IMR-90 (cell line): Measurements from ENCODE around the gene ROGDI. TPM values are rescaled to one million over a fixed set of nuclear protein-coding genes. Genes with fewer than 3 reads are reported as not detected.

Source experiments
- ATAC-seq: fragments of 200-7000 bp; cut with Tn5 transposase; 2 replicates; pipeline ENCODE4 v1.9.1; 2020; ENCODE audit warnings: low read depth, mild to moderate bottlenecking, moderate library complexity
- BruUV-seq: library from RNA; stranded (reverse); fragments of 400-500 nt; replicated peaks from 2 replicates; lab custom pipeline; 2021; lab: Mats Ljungman, UMichigan
- CTCF ChIA-PET: fragments of 300-600 bp; formaldehyde crosslinking; extraction: SDS; loops from one replicate; lab custom pipeline; 2021; ENCODE audit warnings: antibody characterized with exemption; lab: Yijun Ruan, JAX
- POLR2A ChIA-PET: fragments of 300-600 bp; sonication (Branson Sonifier 250); formaldehyde crosslinking; loops from one replicate; lab custom pipeline; 2022; ENCODE audit warnings: antibody characterized with exemption; ENCODE audit not compliant: unreplicated experiment; lab: Charles Lee
- DNase-seq: peaks from one replicate; pipeline ENCODE4 v3.0.0; 2013
- H2AFZ ChIP-seq: replicated peaks from 2 replicates; pipeline ENCODE3; 2013; ENCODE audit warnings: low read length, mild to moderate bottlenecking; ENCODE audit not compliant: poor library complexity
- H2AK5ac ChIP-seq: 2 replicates; pipeline ENCODE4 v1.6.1; 2013; ENCODE audit warnings: low read depth, low read length, inconsistent platforms
- H2AK9ac ChIP-seq: replicated peaks from 2 replicates; pipeline ENCODE3; 2013; ENCODE audit warnings: mild to moderate bottlenecking, low read depth, low read length, moderate library complexity; ENCODE audit not compliant: poor library complexity
- H2BK120ac ChIP-seq: 2 replicates; pipeline ENCODE4 v1.6.1; 2013; ENCODE audit warnings: low read depth, low read length, inconsistent platforms
- H2BK15ac ChIP-seq: 3 replicates; pipeline ENCODE4 v1.6.1; 2013; ENCODE audit warnings: low read depth, low read length, inconsistent platforms
- H2BK20ac ChIP-seq: 2 replicates; pipeline ENCODE4 v1.6.1; 2013; ENCODE audit warnings: low read depth, mild to moderate bottlenecking, inconsistent platforms, low read length, moderate library complexity
- H2BK5ac ChIP-seq: 2 replicates; pipeline ENCODE4 v1.6.1; 2013; ENCODE audit warnings: mild to moderate bottlenecking, low read depth, low read length, inconsistent platforms; ENCODE audit not compliant: poor library complexity, severe bottlenecking
- H3K14ac ChIP-seq: replicated peaks from 2 replicates; pipeline ENCODE4 v1.6.1; 2013; ENCODE audit warnings: low read depth, low read length, inconsistent platforms
- H3K18ac ChIP-seq: 2 replicates; pipeline ENCODE4 v1.6.1; 2013; ENCODE audit warnings: low read depth, low read length, control low read depth
- H3K23ac ChIP-seq: 2 replicates; pipeline ENCODE4 v1.6.1; 2013; ENCODE audit warnings: low read depth, low read length, inconsistent platforms
- H3K27ac ChIP-seq: 2 replicates; pipeline ENCODE4 v1.5.1; 2013; ENCODE audit warnings: mild to moderate bottlenecking, control low read depth, low read length; ENCODE audit not compliant: insufficient read depth
- H3K27me3 ChIP-seq: 2 replicates; pipeline ENCODE4 v1.6.1; 2013; ENCODE audit warnings: low read length; ENCODE audit not compliant: control insufficient read depth, insufficient read depth
- H3K36me3 ChIP-seq: 2 replicates; pipeline ENCODE4 v1.6.1; 2013; ENCODE audit warnings: low read length, mixed read lengths; ENCODE audit not compliant: control insufficient read depth, insufficient read depth
- H3K4ac ChIP-seq: 2 replicates; pipeline ENCODE4 v1.6.1; 2013; ENCODE audit warnings: low read depth, low read length, inconsistent platforms
- H3K4me1 ChIP-seq: 2 replicates; pipeline ENCODE4 v1.6.1; 2013; ENCODE audit warnings: low read length, mixed read lengths; ENCODE audit not compliant: control insufficient read depth, insufficient read depth
- H3K4me2 ChIP-seq: 2 replicates; pipeline ENCODE4 v1.6.1; 2013; ENCODE audit warnings: low read depth, mild to moderate bottlenecking, control low read depth, low read length, moderate library complexity
- H3K4me3 ChIP-seq: 2 replicates; pipeline ENCODE4 v1.5.1; 2013; ENCODE audit warnings: low read depth, mild to moderate bottlenecking, control low read depth, low read length, moderate library complexity; ENCODE audit not compliant: insufficient read depth
- H3K56ac ChIP-seq: 2 replicates; pipeline ENCODE4 v1.6.1; 2013; ENCODE audit warnings: low read length, inconsistent platforms; ENCODE audit not compliant: insufficient read depth; ENCODE audit errors: extremely low read depth
- H3K79me1 ChIP-seq, 2 experiments: 2 replicates each; pipeline ENCODE4 v1.6.1; 2013; ENCODE audit warnings: low read length in 2 of 2, inconsistent platforms in 1 of 2, low read depth in 1 of 2
- H3K9ac ChIP-seq: 2 replicates; pipeline ENCODE4 v1.6.1; 2013; ENCODE audit warnings: low read depth, low read length, control low read depth
- H3K9me1 ChIP-seq: 2 replicates; pipeline ENCODE4 v1.6.1; 2013; ENCODE audit warnings: low read length, inconsistent platforms; ENCODE audit not compliant: insufficient read depth
- H3K9me3 ChIP-seq: 2 replicates; pipeline ENCODE4 v1.6.1; 2013; ENCODE audit warnings: low read length; ENCODE audit not compliant: control insufficient read depth, insufficient read depth
- H4K20me1 ChIP-seq: 2 replicates; pipeline ENCODE4 v1.6.1; 2013; ENCODE audit warnings: low read length, inconsistent platforms; ENCODE audit not compliant: insufficient read depth
- H4K5ac ChIP-seq: 2 replicates; pipeline ENCODE4 v1.6.1; 2013; ENCODE audit warnings: mild to moderate bottlenecking, low read depth, low read length, control low read depth
- H4K8ac ChIP-seq, 2 experiments: 2 replicates each; pipeline ENCODE4 v1.6.1; 2013; ENCODE audit warnings: low read depth in 2 of 2, low read length in 2 of 2, control low read depth in 1 of 2, inconsistent platforms in 1 of 2
- H4K91ac ChIP-seq: 2 replicates; pipeline ENCODE4 v1.6.1; 2013; ENCODE audit warnings: low read depth, low read length, inconsistent platforms; ENCODE audit not compliant: insufficient read depth
- CEBPB ChIP-seq: IDR thresholded peaks from 2 replicates; pipeline ENCODE4 v1.6.1; 2012; ENCODE audit warnings: low read depth, low read length, improper control_type of control experiment
- CHD1 ChIP-seq: IDR thresholded peaks from 2 replicates; pipeline ENCODE4 v1.6.1; 2012; ENCODE audit warnings: low read depth, low read length, improper control_type of control experiment
- ELK1 ChIP-seq: fragments of 150-350 bp; IDR thresholded peaks from 2 replicates; pipeline ENCODE4 v1.6.1; 2016; ENCODE audit warnings: low read depth, mild to moderate bottlenecking, low read length, moderate library complexity, borderline replicate concordance
- MAFK ChIP-seq: IDR thresholded peaks from 2 replicates; pipeline ENCODE4 v1.6.1; 2012; ENCODE audit warnings: low read depth, low read length, improper control_type of control experiment
- WGBS, 2 experiments: methylation state at CpG; one replicate each; pipeline versions ENCODE4 v1.1.5 to v1.1.7; 2013; ENCODE audit warnings: missing lambda C conversion rate in 2 of 2; ENCODE audit not compliant: insufficient read length in 1 of 2; ENCODE audit errors: extremely low coverage in 2 of 2; 5-methylcytosine and 5-hydroxymethylcytosine counted together
- dilution Hi-C: fragments of 300-500 bp; cut with HindIII; formaldehyde crosslinking; loops from one replicate; pipeline ENCODE4 v1.14.3; 2018; ENCODE audit warnings: low sequenced_read_pairs; ENCODE audit not compliant: unreplicated experiment
- in situ Hi-C: fragments of 300-500 bp; cut with MboI; formaldehyde crosslinking; loops from 3 replicates; pipeline ENCODE4 v1.14.3; 2019; ENCODE audit warnings: low sequenced_read_pairs, inconsistent platforms, mixed read lengths
- intact Hi-C: fragments of 100-400 bp; cut with micrococcal nuclease; formaldehyde crosslinking; loops from 2 replicates; pipeline ENCODE4 v1.10.0; 2022
- polyA plus RNA-seq, 3 experiments: library from polyadenylated mRNA; depleted of rRNA; stranded (reverse); fragments of >200 nt; gene quantifications; 2 replicates each; pipeline ENCODE4 v1.2.3, GENCODE V29; 2012; ENCODE audit warnings: low replicate concordance in 1 of 3
- total RNA-seq: library from RNA; depleted of rRNA; stranded (reverse); fragments of >200 nt; gene quantifications from 2 replicates; pipeline ENCODE4 v1.2.3, GENCODE V29; 2012

Gene ROGDI
- total and polyA plus RNA-seq, 2 of the 4 experiments (the other 2 are of a cell fraction): 13.6 to 27.1 TPM

DNA sequence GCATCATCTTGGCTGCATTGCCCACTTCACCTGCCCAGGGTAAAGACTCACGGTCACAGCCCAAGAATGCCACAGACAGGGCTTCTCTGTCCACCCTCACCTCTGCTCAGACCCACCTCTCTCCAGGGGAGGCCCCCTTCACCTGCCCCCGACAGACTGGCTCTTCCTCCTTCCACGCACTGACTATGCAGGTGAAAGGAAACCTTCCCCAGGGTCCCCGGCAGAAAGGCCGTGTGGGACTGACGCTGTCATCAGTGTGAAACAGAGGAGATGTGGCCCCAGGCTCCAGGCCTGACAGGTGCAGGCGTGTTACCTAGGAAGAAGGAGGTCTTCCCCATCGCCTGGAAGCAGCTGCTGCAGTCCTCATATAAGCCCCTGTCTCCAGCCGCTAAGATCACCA, 9.3 kb upstream of the ROGDI start:
- ATAC-seq: no peak
- in situ Hi-C loops: no loop called here

More for the DNA sequence above, 9.3 kb upstream of the ROGDI start:
- Histone ChIP-seq H3K18ac (no peak overlapping the region), H2BK5ac (no peak overlapping the region), H3K23ac (no peak overlapping the region), H4K5ac (no peak overlapping the region), H2AFZ (no peak overlapping the region), H2AK9ac (no peak overlapping the region), H3K4me1 (peaks cover 8% of the 10 kb centered on the region; the same call in 1 of the 2 replicates), H3K4me2 (no peak overlapping the region), H2BK120ac (no peak overlapping the region), H2BK20ac (no peak overlapping the region), H3K27ac (no peak overlapping the region), H3K14ac (no peak overlapping the region), H3K9me3 (no peaks in the 10 kb centered on the region), H2BK15ac (no peak overlapping the region), H3K79me1 (no peaks in the 10 kb centered on the region; a peak in 2 of 4 replicates), H3K9ac (no peak overlapping the region), H3K27me3 (no peaks in the 10 kb centered on the region), H3K36me3 (peaks cover 44% of the 10 kb centered on the region), H4K8ac (no peak overlapping the region), H4K20me1 (no peaks in the 10 kb centered on the region), H4K91ac (no peak overlapping the region), H3K9me1 (no peaks in the 10 kb centered on the region), H3K4me3 (no peak overlapping the region), H3K56ac (no peak overlapping the region), H2AK5ac (no peak overlapping the region), H3K4ac (no peak overlapping the region)
- TF ChIP-seq CEBPB (no peak), CHD1 (no peak), MAFK (no peak), ELK1 (no peak)
- 100% methylated on average over 2 of the region's 9 CpGs; no CpG with 5 or more reads in 1 of the 2 experiments for whole genome bisulfite sequencing, 2 experiments
- CTCF ChIA-PET: interaction anchor here (0.6 kb wide), 1 partner anchor 14 kb away, joined by 3 read pairs; no protein-coding TSS in a partner anchor
- intact Hi-C loops: no loop called here
- BruUV-seq: no TSS peak
- DNase-seq: no peak
- dilution Hi-C loops: no loop called here
- POLR2A ChIA-PET: no interaction called here
